Astrocyte (in vitro differentiated cells and primary cell): ENCODE data around the gene BBX.

Source experiments
- EZH2 ChIP-seq: IDR thresholded peaks from 2 replicates; pipeline ENCODE4 v1.6.1; 2012; ENCODE audit warnings: mild to moderate bottlenecking, low read length, inconsistent platforms; ENCODE audit not compliant: insufficient read depth
- TF ChIP-seq, protein P1 (sequence below): IDR thresholded peaks from 2 replicates; pipeline ENCODE4 v1.5.1; 2011; ENCODE audit warnings: low read depth, mild to moderate bottlenecking, inconsistent platforms, low read length, moderate library complexity; ENCODE audit not compliant: insufficient read depth

GRCh38 chr3:107682580-107682979 lies 159.8 kb downstream of the BBX start:
- TF ChIP-seq, protein P1, sequence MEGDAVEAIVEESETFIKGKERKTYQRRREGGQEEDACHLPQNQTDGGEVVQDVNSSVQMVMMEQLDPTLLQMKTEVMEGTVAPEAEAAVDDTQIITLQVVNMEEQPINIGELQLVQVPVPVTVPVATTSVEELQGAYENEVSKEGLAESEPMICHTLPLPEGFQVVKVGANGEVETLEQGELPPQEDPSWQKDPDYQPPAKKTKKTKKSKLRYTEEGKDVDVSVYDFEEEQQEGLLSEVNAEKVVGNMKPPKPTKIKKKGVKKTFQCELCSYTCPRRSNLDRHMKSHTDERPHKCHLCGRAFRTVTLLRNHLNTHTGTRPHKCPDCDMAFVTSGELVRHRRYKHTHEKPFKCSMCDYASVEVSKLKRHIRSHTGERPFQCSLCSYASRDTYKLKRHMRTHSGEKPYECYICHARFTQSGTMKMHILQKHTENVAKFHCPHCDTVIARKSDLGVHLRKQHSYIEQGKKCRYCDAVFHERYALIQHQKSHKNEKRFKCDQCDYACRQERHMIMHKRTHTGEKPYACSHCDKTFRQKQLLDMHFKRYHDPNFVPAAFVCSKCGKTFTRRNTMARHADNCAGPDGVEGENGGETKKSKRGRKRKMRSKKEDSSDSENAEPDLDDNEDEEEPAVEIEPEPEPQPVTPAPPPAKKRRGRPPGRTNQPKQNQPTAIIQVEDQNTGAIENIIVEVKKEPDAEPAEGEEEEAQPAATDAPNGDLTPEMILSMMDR = no peak
- no peak for TF ChIP-seq EZH2
